Measurements from ENCODE around the gene FCGR2B. TPM values are rescaled to one million over a fixed set of nuclear protein-coding genes. Genes with fewer than 3 reads are reported as not detected.
"Not testable (repeated sequence)": the region's sequence is repeated elsewhere in the genome, so short reads cannot be mapped to it uniquely, and the experiment has no call there.

The FCGR2B gene
- total RNA-seq, 1 experiment from 2014 or later = not detected

DNA sequence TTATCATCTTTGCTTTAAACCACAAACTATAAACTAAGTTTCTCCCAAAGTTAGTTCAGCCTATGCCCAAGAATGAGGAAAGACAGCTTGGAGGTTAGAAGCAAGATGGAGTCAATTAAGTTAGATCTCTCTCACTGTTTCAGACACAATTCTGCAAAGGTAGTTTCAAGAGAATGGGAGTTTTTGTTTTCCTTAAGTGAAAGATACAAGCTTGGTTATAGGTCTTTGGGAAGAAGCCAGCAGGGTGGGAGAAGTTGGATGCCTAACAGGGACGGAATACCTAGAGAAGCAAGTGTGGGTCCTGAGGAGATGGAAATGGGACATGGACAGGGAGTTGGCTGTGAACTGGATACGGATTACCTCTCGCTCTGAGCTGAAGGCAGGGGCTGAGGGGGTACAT lies 26.0 kb upstream of the FCGR2B start:
- CTCF ChIA-PET; RAD21 ChIA-PET (ENCODE audit: low non-redundant PET in 1 of 2, low total read pairs in 2 of 2, uncharacterized antibody in 2 of 2, unreplicated experiment in 2 of 2); BruUV-seq (replicated peaks); H4K20me1 ChIP-seq (ENCODE audit: insufficient read depth); H3K4me3 ChIP-seq (replicated peaks in 1 of 2; ENCODE audit: low read depth in 1 of 2, low read length in 2 of 2); H3K9ac ChIP-seq (ENCODE audit: low read length); intact Hi-C loops (cut with micrococcal nuclease); H3K27ac ChIP-seq (ENCODE audit: low read depth, low read length); H3K27me3 ChIP-seq (ENCODE audit: insufficient read depth, low read length); H2AFZ ChIP-seq (ENCODE audit: low read depth, low read length, poor library complexity, severe bottlenecking); H3K4me2 ChIP-seq (ENCODE audit: low read length); H3K79me2 ChIP-seq (ENCODE audit: insufficient read depth, low read length); DNase-seq (ENCODE audit: low read depth, low spot score); POLR2A ChIA-PET; H3K4me1 ChIP-seq (ENCODE audit: control insufficient read depth in 1 of 2, insufficient read depth in 2 of 2, low read length in 2 of 2); H3K36me3 ChIP-seq (ENCODE audit: control insufficient read depth in 1 of 2, insufficient read depth in 2 of 2, low read length in 2 of 2); ATAC-seq; H3K9me2 ChIP-seq (ENCODE audit: insufficient read depth); H3K9me3 ChIP-seq (ENCODE audit: control insufficient read depth in 1 of 2, insufficient read depth in 1 of 2, low read depth in 1 of 2, low read length in 2 of 2): not testable (repeated sequence)

DNA sequence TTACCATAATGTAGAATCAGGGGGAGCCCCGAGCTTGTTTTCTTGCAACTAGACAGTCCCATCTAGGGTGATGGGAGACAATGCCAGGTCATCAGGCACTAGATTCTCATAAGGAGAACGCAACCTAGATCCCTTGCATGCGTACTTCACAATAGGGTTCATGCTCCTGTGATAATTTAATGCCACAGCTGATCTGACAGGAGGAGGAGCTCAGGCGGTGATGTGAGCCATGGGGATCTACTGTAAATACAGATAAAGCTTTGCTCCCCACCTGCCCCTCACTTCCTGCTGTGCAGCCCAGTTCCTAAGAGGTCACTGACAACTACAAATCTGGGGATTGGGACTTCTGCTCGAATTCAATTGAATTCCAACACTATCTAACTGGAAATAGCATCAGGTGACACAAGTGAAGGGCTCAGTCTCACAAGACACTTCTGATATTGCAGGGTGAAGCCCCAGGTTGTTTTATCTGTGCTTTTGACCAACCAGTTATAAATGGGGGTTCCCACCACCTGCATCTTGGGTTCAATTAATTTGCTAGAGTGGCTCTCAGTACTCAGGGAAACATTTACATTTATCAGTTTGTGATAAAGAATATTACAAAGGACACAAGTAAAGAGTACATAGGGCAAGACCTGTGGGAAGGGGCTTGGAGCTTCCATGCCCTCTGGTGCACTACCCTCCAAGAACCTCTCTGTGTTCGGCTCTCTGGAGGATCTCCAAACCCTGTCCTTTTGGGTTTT lies 24.5 kb upstream of the FCGR2B start:
- H3K4me3 ChIP-seq (replicated peaks in 1 of 2; ENCODE audit: low read depth in 1 of 2, low read length in 2 of 2); H3K9me3 ChIP-seq (ENCODE audit: control insufficient read depth in 1 of 2, insufficient read depth in 1 of 2, low read depth in 1 of 2, low read length in 2 of 2); intact Hi-C loops (cut with micrococcal nuclease); RAD21 ChIA-PET (ENCODE audit: low non-redundant PET in 1 of 2, low total read pairs in 2 of 2, uncharacterized antibody in 2 of 2, unreplicated experiment in 2 of 2); ATAC-seq; H3K36me3 ChIP-seq (ENCODE audit: control insufficient read depth in 1 of 2, insufficient read depth in 2 of 2, low read length in 2 of 2); DNase-seq (ENCODE audit: low read depth, low spot score); H4K20me1 ChIP-seq (ENCODE audit: insufficient read depth); H2AFZ ChIP-seq (ENCODE audit: low read depth, low read length, poor library complexity, severe bottlenecking); H3K79me2 ChIP-seq (ENCODE audit: insufficient read depth, low read length); POLR2A ChIA-PET; H3K9ac ChIP-seq (ENCODE audit: low read length); CTCF ChIA-PET; H3K4me2 ChIP-seq (ENCODE audit: low read length); BruUV-seq (replicated peaks); H3K4me1 ChIP-seq (ENCODE audit: control insufficient read depth in 1 of 2, insufficient read depth in 2 of 2, low read length in 2 of 2); H3K27ac ChIP-seq (ENCODE audit: low read depth, low read length); H3K9me2 ChIP-seq (ENCODE audit: insufficient read depth); H3K27me3 ChIP-seq (ENCODE audit: insufficient read depth, low read length): not testable (repeated sequence)

DNA sequence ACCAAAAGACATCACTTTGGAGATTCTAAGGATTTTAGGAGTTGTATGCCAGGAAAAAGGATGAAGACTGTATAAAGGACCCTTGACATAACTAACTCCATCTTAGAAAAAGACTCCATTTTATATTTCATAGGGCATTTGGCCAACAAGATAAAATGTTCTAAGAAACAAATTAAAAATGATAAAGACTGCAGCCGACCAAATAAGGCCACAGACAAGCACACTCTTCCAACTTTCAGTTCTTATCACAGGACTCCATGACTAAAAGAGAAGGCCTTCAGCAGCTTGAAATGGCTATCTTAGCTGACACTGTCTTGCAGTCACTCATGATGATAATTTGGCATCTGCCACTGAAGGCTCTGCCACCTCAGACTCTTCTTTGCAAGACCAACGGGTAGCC lies 23.7 kb upstream of the FCGR2B start:
- H3K9me3 ChIP-seq (ENCODE audit: control insufficient read depth in 1 of 2, insufficient read depth in 1 of 2, low read depth in 1 of 2, low read length in 2 of 2); H4K20me1 ChIP-seq (ENCODE audit: insufficient read depth); POLR2A ChIA-PET; H3K79me2 ChIP-seq (ENCODE audit: insufficient read depth, low read length); ATAC-seq; CTCF ChIA-PET; RAD21 ChIA-PET (ENCODE audit: low non-redundant PET in 1 of 2, low total read pairs in 2 of 2, uncharacterized antibody in 2 of 2, unreplicated experiment in 2 of 2); intact Hi-C loops (cut with micrococcal nuclease); H2AFZ ChIP-seq (ENCODE audit: low read depth, low read length, poor library complexity, severe bottlenecking); BruUV-seq (replicated peaks); DNase-seq (ENCODE audit: low read depth, low spot score); H3K9ac ChIP-seq (ENCODE audit: low read length); H3K36me3 ChIP-seq (ENCODE audit: control insufficient read depth in 1 of 2, insufficient read depth in 2 of 2, low read length in 2 of 2); H3K4me1 ChIP-seq (ENCODE audit: control insufficient read depth in 1 of 2, insufficient read depth in 2 of 2, low read length in 2 of 2); H3K4me3 ChIP-seq (replicated peaks in 1 of 2; ENCODE audit: low read depth in 1 of 2, low read length in 2 of 2); H3K27me3 ChIP-seq (ENCODE audit: insufficient read depth, low read length); H3K9me2 ChIP-seq (ENCODE audit: insufficient read depth); H3K27ac ChIP-seq (ENCODE audit: low read depth, low read length); H3K4me2 ChIP-seq (ENCODE audit: low read length): not testable (repeated sequence)
